OCI-LY1 (cell line): ENCODE data around the gene CCDC102B.

Source experiments
- CTCF ChIP-seq: fragments of 200-600 bp; sonication (generic), shearing (Covaris generic); IDR thresholded peaks from 2 replicates; pipeline ENCODE4 v1.5.1; 2017; ENCODE audit warnings: mild to moderate bottlenecking, antibody characterized with exemption, low read length, moderate library complexity, mixed read lengths
- EZH2 ChIP-seq: fragments of 200-600 bp; sonication (generic), shearing (Covaris generic); IDR thresholded peaks from 2 replicates; pipeline ENCODE4 v1.8.0; 2017; ENCODE audit warnings: borderline replicate concordance, mixed run types, mild to moderate bottlenecking, antibody characterized with exemption, low read length, moderate library complexity, mixed read lengths

- TF ChIP-seq CTCF (no peak), EZH2 (no peak)
These were observed 174.3 kb downstream of the CCDC102B start for GRCh38 chr18:68972176-68972575.
